ENCODE measurements around the gene AKAP7. TPM values are rescaled to one million over a fixed set of nuclear protein-coding genes. Genes with fewer than 3 reads are reported as not detected.
"Not testable (repeated sequence)": the region's sequence is repeated elsewhere in the genome, so short reads cannot be mapped to it uniquely, and the experiment has no call there.

The AKAP7 gene
- total RNA-seq, 2 experiments from 2014 or later: 6.2 to 6.5 TPM

DNA sequence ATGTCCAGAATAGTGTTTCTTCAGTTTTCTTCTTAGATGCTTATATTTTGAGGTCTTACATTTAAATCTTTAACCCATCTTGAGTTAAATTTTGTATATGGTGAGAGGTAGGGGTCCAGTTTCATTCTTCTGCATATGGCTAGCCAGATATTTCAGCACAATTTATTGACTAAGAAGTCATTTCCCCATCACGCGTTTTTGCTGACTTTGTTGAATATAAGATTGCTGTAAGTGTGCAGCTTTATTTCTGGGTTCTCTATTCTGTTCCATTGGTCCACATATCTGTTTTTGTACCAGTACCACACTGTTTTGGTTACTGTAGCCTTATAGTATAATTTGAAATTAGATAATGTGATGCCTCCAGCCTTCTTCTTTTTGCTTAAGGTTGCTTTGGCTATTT lies 179.6 kb downstream of the AKAP7 start:
- Mint-ChIP-seq H3K27me3 (no peaks in the 10 kb centered on the region), H3K4me3 (no peak overlapping the region), H3K4me1 (ENCODE audit: low read depth) (peaks cover 5% of the 10 kb centered on the region), H3K27ac (no peak overlapping the region), H3K9me3 (peaks cover 25% of the 10 kb centered on the region), H3K36me3 (ENCODE audit: low read depth) (peaks cover 17% of the 10 kb centered on the region)
- DNase-seq: no peak
- intact Hi-C loops (cut with micrococcal nuclease): no loop called here
- TF ChIP-seq, protein P1, sequence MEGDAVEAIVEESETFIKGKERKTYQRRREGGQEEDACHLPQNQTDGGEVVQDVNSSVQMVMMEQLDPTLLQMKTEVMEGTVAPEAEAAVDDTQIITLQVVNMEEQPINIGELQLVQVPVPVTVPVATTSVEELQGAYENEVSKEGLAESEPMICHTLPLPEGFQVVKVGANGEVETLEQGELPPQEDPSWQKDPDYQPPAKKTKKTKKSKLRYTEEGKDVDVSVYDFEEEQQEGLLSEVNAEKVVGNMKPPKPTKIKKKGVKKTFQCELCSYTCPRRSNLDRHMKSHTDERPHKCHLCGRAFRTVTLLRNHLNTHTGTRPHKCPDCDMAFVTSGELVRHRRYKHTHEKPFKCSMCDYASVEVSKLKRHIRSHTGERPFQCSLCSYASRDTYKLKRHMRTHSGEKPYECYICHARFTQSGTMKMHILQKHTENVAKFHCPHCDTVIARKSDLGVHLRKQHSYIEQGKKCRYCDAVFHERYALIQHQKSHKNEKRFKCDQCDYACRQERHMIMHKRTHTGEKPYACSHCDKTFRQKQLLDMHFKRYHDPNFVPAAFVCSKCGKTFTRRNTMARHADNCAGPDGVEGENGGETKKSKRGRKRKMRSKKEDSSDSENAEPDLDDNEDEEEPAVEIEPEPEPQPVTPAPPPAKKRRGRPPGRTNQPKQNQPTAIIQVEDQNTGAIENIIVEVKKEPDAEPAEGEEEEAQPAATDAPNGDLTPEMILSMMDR (IDR thresholded peaks at IDR 0.05): no peak
- ChIA-PET POLR2A (no interaction called here), CTCF (interaction anchor here (0.7 kb wide), 1 partner anchor 649 kb away, joined by 3 read pairs; no protein-coding TSS in a partner anchor)
- ATAC-seq: no peak

DNA sequence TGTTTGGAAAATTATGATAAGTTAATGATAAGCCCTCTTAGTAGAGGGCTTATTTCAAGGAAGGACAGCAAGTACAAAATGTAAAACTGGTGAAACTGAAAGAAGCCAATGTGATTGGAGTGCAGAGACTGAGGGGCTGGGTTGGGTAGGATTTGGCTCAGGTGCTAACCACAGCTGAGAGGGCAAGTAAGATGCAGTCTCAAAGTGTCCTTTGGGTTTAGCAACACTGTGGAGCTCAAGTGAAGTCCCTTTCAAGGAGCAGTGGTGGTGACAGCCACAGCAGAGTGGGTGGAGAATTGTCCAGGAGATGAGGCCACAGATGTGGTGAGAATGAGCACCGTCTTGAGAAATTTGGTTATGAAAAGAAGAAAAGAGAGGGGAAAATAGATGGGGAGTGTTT lies 181.4 kb downstream of the AKAP7 start:
- Mint-ChIP-seq H3K27me3 (no peaks in the 10 kb centered on the region), H3K27ac (no peak overlapping the region), H3K36me3 (ENCODE audit: low read depth) (peaks cover 16% of the 10 kb centered on the region), H3K4me1 (ENCODE audit: low read depth) (peaks cover 5% of the 10 kb centered on the region), H3K4me3 (no peak overlapping the region), H3K9me3 (peaks cover 23% of the 10 kb centered on the region)
- ChIA-PET POLR2A (no interaction called here), CTCF (no interaction called here)
- intact Hi-C loops (cut with micrococcal nuclease): no loop called here
- TF ChIP-seq, protein P1 (IDR thresholded peaks at IDR 0.05): no peak
- no peak for DNase-seq
- ATAC-seq: no peak

GRCh38 chr6:131317516-131317915 lies 182.2 kb downstream of the AKAP7 start:
- POLR2A ChIA-PET: no interaction called here
- peaks cover 5% of the 10 kb centered on the region for H3K4me1 Mint-ChIP-seq (ENCODE audit: low read depth)
- H3K4me3 Mint-ChIP-seq: no peak overlapping the region
- no peaks in the 10 kb centered on the region for H3K27me3 Mint-ChIP-seq
- no peak for DNase-seq
- intact Hi-C loops (cut with micrococcal nuclease): no loop called here
- H3K27ac Mint-ChIP-seq: no peak overlapping the region
- no peak for ATAC-seq
- CTCF ChIA-PET: no interaction called here
- H3K36me3 Mint-ChIP-seq (ENCODE audit: low read depth): peaks cover 16% of the 10 kb centered on the region
- peaks cover 23% of the 10 kb centered on the region for H3K9me3 Mint-ChIP-seq
- TF ChIP-seq, protein P1 (IDR thresholded peaks at IDR 0.05): no peak

DNA sequence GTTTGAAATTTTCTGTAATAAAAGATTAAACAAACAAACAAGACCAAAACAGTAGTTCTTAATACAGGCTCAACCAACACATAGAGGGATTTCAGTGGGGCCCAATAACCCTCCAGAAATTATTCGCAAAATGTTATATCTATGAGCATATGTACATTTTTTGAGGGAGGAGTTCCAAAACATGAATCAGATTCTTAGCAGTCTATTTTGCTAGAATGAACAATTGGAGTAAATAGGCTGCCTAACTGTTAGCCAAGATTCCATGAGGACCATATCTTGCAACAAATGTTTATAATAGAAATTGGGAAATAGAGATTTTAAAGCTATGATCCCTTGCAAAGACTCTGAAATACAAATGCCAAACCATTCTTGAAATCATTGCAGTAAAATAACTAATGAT lies 186.3 kb downstream of the AKAP7 start:
- CTCF ChIA-PET: interaction anchor here (1.3 kb wide), 1 partner anchor 19 kb away, joined by 3 read pairs; no protein-coding TSS in a partner anchor
- TF ChIP-seq, protein P1 (IDR thresholded peaks at IDR 0.05): no peak
- peaks cover 3% of the 10 kb centered on the region for H3K4me1 Mint-ChIP-seq (ENCODE audit: low read depth)
- intact Hi-C loops (cut with micrococcal nuclease): no loop called here
- no peak overlapping the region for H3K27ac Mint-ChIP-seq
- POLR2A ChIA-PET: no interaction called here
- H3K36me3 Mint-ChIP-seq (ENCODE audit: low read depth): peaks cover 8% of the 10 kb centered on the region
- peaks cover 6% of the 10 kb centered on the region for H3K9me3 Mint-ChIP-seq
- H3K27me3 Mint-ChIP-seq: no peaks in the 10 kb centered on the region
- no peak for DNase-seq
- no peak for ATAC-seq
- no peak overlapping the region for H3K4me3 Mint-ChIP-seq

GRCh38 chr6:131322125-131322524 lies 186.9 kb downstream of the AKAP7 start:
- Mint-ChIP-seq H3K27me3 (no peaks in the 10 kb centered on the region), H3K4me3 (no peak overlapping the region), H3K4me1 (ENCODE audit: low read depth) (no peaks in the 10 kb centered on the region), H3K36me3 (ENCODE audit: low read depth) (peaks cover 4% of the 10 kb centered on the region), H3K27ac (no peak overlapping the region), H3K9me3 (peaks cover 4% of the 10 kb centered on the region)
- intact Hi-C loops (cut with micrococcal nuclease): no loop called here
- ChIA-PET CTCF (interaction anchor here (1.2 to 1.3 kb wide), 2 partner anchors 20 to 451 kb away, joined by 3 to 4 read pairs; no protein-coding TSS in a partner anchor), POLR2A (interaction anchor here (0.7 kb wide), 1 partner anchor 27 kb away, joined by 3 read pairs; no protein-coding TSS in a partner anchor)
- ATAC-seq: no peak
- no peak for DNase-seq
- TF ChIP-seq, protein P1 (IDR thresholded peaks at IDR 0.05): no peak

DNA sequence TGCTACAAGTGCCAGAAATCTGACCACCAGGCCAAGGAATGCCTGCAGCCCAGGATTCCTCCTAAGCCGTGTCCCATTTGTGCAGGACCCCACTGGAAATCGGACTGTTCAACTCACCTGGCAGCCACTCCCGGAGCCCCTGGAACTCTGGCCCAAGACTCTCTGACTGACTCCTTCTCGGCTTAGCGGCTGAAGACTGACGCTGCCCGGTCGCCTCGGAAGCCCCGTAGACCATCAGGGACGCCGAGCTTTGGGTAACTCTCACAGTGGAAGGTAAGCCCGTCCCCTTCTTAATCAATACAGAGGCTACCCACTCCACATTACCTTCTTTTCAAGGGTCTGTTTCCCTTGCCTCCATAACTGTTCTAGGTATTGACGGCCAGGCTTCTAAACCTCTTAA lies 190.4 kb downstream of the AKAP7 start:
- H3K27me3 Mint-ChIP-seq; H3K27ac Mint-ChIP-seq; H3K36me3 Mint-ChIP-seq (ENCODE audit: low read depth); intact Hi-C loops (cut with micrococcal nuclease); POLR2A ChIA-PET; CTCF ChIA-PET; DNase-seq; H3K9me3 Mint-ChIP-seq; H3K4me3 Mint-ChIP-seq; ATAC-seq; H3K4me1 Mint-ChIP-seq (ENCODE audit: low read depth): not testable (repeated sequence)

GRCh38 chr6:131328727-131329126 lies 193.5 kb downstream of the AKAP7 start:
- ATAC-seq; intact Hi-C loops (cut with micrococcal nuclease); H3K4me3 Mint-ChIP-seq; CTCF ChIA-PET; H3K9me3 Mint-ChIP-seq; DNase-seq; H3K36me3 Mint-ChIP-seq (ENCODE audit: low read depth); POLR2A ChIA-PET; H3K4me1 Mint-ChIP-seq (ENCODE audit: low read depth); H3K27ac Mint-ChIP-seq; H3K27me3 Mint-ChIP-seq: not testable (repeated sequence)

Data from activated CD8-positive, alpha-beta T cell treated with anti-CD3 and anti-CD28 coated beads for 36 hours (primary cell).